CD4-positive, CD25-positive, alpha-beta regulatory T cell (primary cell): ENCODE measurements around the gene SLC27A6. TPM values are rescaled to one million over a fixed set of nuclear protein-coding genes. Genes with fewer than 3 reads are reported as not detected.

Experiments used
- ATAC-seq, 2 donors: fragments of 150-1000 bp; cut with Tn5 transposase; one replicate each; pipeline ENCODE4 v1.10.0; 2021; ENCODE audit warnings: low read depth in 2 of 2, moderate number of reproducible peaks in 2 of 2, moderate library complexity in 1 of 2
- DNase-seq, 3 donors: peaks; one replicate each; pipeline versions ENCODE4 v3.0.0 to v3.0.0-alpha.2; 2012 to 2022; ENCODE audit warnings: mixed read lengths in 1 of 3
- H3K27ac ChIP-seq: one replicate; pipeline ENCODE4 v1.7.0; 2013; ENCODE audit warnings: mild to moderate bottlenecking, low read length; ENCODE audit not compliant: insufficient read depth, poor library complexity, severe bottlenecking
- H3K27me3 ChIP-seq: one replicate; pipeline ENCODE4 v1.7.0; 2013; ENCODE audit warnings: low read length; ENCODE audit not compliant: control insufficient read depth, insufficient read depth
- H3K36me3 ChIP-seq: one replicate; pipeline ENCODE4 v1.7.0; 2013; ENCODE audit warnings: mild to moderate bottlenecking, low read length, moderate library complexity; ENCODE audit not compliant: control insufficient read depth, insufficient read depth
- H3K4me1 ChIP-seq: 2 replicates; pipeline ENCODE4 v1.7.0; 2013; ENCODE audit warnings: mild to moderate bottlenecking, low read length; ENCODE audit not compliant: insufficient read depth, control insufficient read depth, poor library complexity, severe bottlenecking
- H3K4me3 ChIP-seq: one replicate; pipeline ENCODE4 v1.7.0; 2013; ENCODE audit warnings: low read depth, mild to moderate bottlenecking, low read length, moderate library complexity
- H3K9me3 ChIP-seq, 2 experiments: 1 replicate in 1 of 2; 2 replicates in 1 of 2; pipeline ENCODE4 v1.7.0; 2013; ENCODE audit warnings: low read length in 2 of 2, mild to moderate bottlenecking in 1 of 2, moderate library complexity in 1 of 2; ENCODE audit not compliant: control insufficient read depth in 2 of 2
- H3K27ac Mint-ChIP-seq, 3 donors: one replicate each; pipeline ENCODE4 v1.8.0; 2020 to 2022; ENCODE audit warnings: mild to moderate bottlenecking in 3 of 3, mixed read lengths in 3 of 3, moderate library complexity in 2 of 3
- H3K27me3 Mint-ChIP-seq: one replicate; pipeline ENCODE4 v1.8.0; 2022; ENCODE audit warnings: mild to moderate bottlenecking, mixed read lengths
- H3K36me3 Mint-ChIP-seq: one replicate; pipeline ENCODE4 v1.8.0; 2020; ENCODE audit warnings: mixed read lengths
- H3K4me1 Mint-ChIP-seq, 4 donors: one replicate each; pipeline ENCODE4 v1.8.0; 2020 to 2022; ENCODE audit warnings: mixed read lengths in 4 of 4, mild to moderate bottlenecking in 1 of 4
- H3K4me3 Mint-ChIP-seq, 4 donors: one replicate each; pipeline ENCODE4 v1.8.0; 2020 to 2022; ENCODE audit warnings: mild to moderate bottlenecking in 4 of 4, mixed read lengths in 4 of 4, moderate library complexity in 3 of 4
- H3K9me3 Mint-ChIP-seq, 7 donors: one replicate each; pipeline ENCODE4 v1.8.0; 2020 to 2022; ENCODE audit warnings: mixed read lengths in 7 of 7, mild to moderate bottlenecking in 3 of 7, moderate library complexity in 2 of 7
- polyA plus RNA-seq, 4 donors: library from polyadenylated mRNA; unstranded; fragments of 300-500 nt; fragmentation: Illumina TruSeq; gene quantifications; one replicate each; pipeline ENCODE4 v1.2.3, GENCODE V29; 2021
- total RNA-seq: library from RNA; stranded (reverse); gene quantifications from one replicate; pipeline ENCODE4 v1.2.3, GENCODE V29; 2022

Gene SLC27A6
- total and polyA plus RNA-seq, 5 donors from 2014 or later, result not detected

- no peak overlapping the region for H3K4me3 Mint-ChIP-seq
- peaks cover 14% of the 10 kb centered on the region for H3K27me3 Mint-ChIP-seq
- Histone ChIP-seq H3K27me3 (peaks cover 3% of the 10 kb centered on the region), H3K36me3 (no peaks in the 10 kb centered on the region), H3K9me3 (no peaks in the 10 kb centered on the region), H3K4me1 (no peaks in the 10 kb centered on the region), H3K27ac (no peak overlapping the region), H3K4me3 (no peak overlapping the region)
- no peak for ATAC-seq
- H3K27ac Mint-ChIP-seq, result no peak overlapping the region
- no peaks in the 10 kb centered on the region for H3K9me3 Mint-ChIP-seq
- no peaks in the 10 kb centered on the region for H3K36me3 Mint-ChIP-seq
- H3K4me1 Mint-ChIP-seq, result no peaks in the 10 kb centered on the region
- DNase-seq, result no peak
These were observed 104.0 kb downstream of the SLC27A6 start for GRCh38 chr5:129069292-129069691.

GRCh38 chr5:129073111-129073510 lies 107.8 kb downstream of the SLC27A6 start:
- no peak overlapping the region for H3K4me3 ChIP-seq
- Mint-ChIP-seq H3K4me1 (no peaks in the 10 kb centered on the region), H3K4me3 (no peak overlapping the region), H3K27ac (no peak overlapping the region), H3K36me3 (no peaks in the 10 kb centered on the region), H3K27me3 (peaks cover 32% of the 10 kb centered on the region), H3K9me3 (peaks cover 0 to 1% (median 0%) of the 10 kb centered on the region in 7 donors)
- no peaks in the 10 kb centered on the region for H3K4me1 ChIP-seq
- no peak for ATAC-seq
- no peak for DNase-seq
- H3K27me3 ChIP-seq, result peaks cover 6% of the 10 kb centered on the region
- H3K9me3 ChIP-seq, result no peaks in the 10 kb centered on the region
- H3K27ac ChIP-seq, result no peak overlapping the region
- no peaks in the 10 kb centered on the region for H3K36me3 ChIP-seq

- DNase-seq (no peak), ATAC-seq (no peak)
- H3K4me1 Mint-ChIP-seq, result no peaks in the 10 kb centered on the region
- Histone ChIP-seq H3K4me3 (no peak overlapping the region), H3K27ac (no peak overlapping the region), H3K27me3 (peaks cover 6% of the 10 kb centered on the region), H3K36me3 (no peaks in the 10 kb centered on the region), H3K4me1 (no peaks in the 10 kb centered on the region), H3K9me3 (no peaks in the 10 kb centered on the region)
- H3K4me3 Mint-ChIP-seq, result no peak overlapping the region
- H3K36me3 Mint-ChIP-seq, result no peaks in the 10 kb centered on the region
- H3K9me3 Mint-ChIP-seq, result peaks cover 0 to 1% (median 0%) of the 10 kb centered on the region in 7 donors
- H3K27me3 Mint-ChIP-seq, result peaks cover 24% of the 10 kb centered on the region
- no peak overlapping the region for H3K27ac Mint-ChIP-seq
These were observed 109.6 kb downstream of the SLC27A6 start for GRCh38 chr5:129074903-129075302.

- ATAC-seq (no peak), DNase-seq (no peak)
- no peaks in the 10 kb centered on the region for H3K36me3 Mint-ChIP-seq
- H3K27ac ChIP-seq, result no peak overlapping the region
- H3K4me1 ChIP-seq, result no peaks in the 10 kb centered on the region
- no peaks in the 10 kb centered on the region for H3K4me1 Mint-ChIP-seq
- H3K9me3 Mint-ChIP-seq, result peaks cover 0 to 1% (median 0%) of the 10 kb centered on the region in 7 donors
- H3K27ac Mint-ChIP-seq, result no peak overlapping the region
- H3K9me3 ChIP-seq, result no peaks in the 10 kb centered on the region
- H3K27me3 ChIP-seq, result peaks cover 6% of the 10 kb centered on the region
- no peak overlapping the region for H3K4me3 ChIP-seq
- no peak overlapping the region for H3K4me3 Mint-ChIP-seq
- no peaks in the 10 kb centered on the region for H3K36me3 ChIP-seq
- peaks cover 24% of the 10 kb centered on the region for H3K27me3 Mint-ChIP-seq
These were observed 112.3 kb downstream of the SLC27A6 start for GRCh38 chr5:129077433-129078075.

- H3K27ac ChIP-seq, result no peak overlapping the region
- H3K4me1 ChIP-seq, result no peaks in the 10 kb centered on the region
- no peak overlapping the region for H3K27ac Mint-ChIP-seq
- no peaks in the 10 kb centered on the region for H3K4me1 Mint-ChIP-seq
- H3K4me3 Mint-ChIP-seq, result no peak overlapping the region
- H3K27me3 Mint-ChIP-seq, result peaks cover 19% of the 10 kb centered on the region
- no peak for ATAC-seq
- no peaks in the 10 kb centered on the region for H3K36me3 ChIP-seq
- peaks cover 6% of the 10 kb centered on the region for H3K27me3 ChIP-seq
- H3K9me3 ChIP-seq, result no peaks in the 10 kb centered on the region
- no peaks in the 10 kb centered on the region for H3K36me3 Mint-ChIP-seq
- H3K4me3 ChIP-seq, result no peak overlapping the region
- DNase-seq, result no peak
- H3K9me3 Mint-ChIP-seq, result peaks cover 0 to 1% (median 0%) of the 10 kb centered on the region in 7 donors
These were observed 113.0 kb downstream of the SLC27A6 start for GRCh38 chr5:129078247-129078646.

- no peak overlapping the region for H3K4me3 Mint-ChIP-seq
These were observed 113.4 kb downstream of the SLC27A6 start for GRCh38 chr5:129078660-129079059.

GRCh38 chr5:129079496-129079895 lies 114.2 kb downstream of the SLC27A6 start:
- ATAC-seq, result no peak
- Mint-ChIP-seq H3K4me3 (no peak overlapping the region), H3K4me1 (no peaks in the 10 kb centered on the region), H3K36me3 (no peaks in the 10 kb centered on the region), H3K9me3 (peaks cover 0 to 1% (median 0%) of the 10 kb centered on the region in 7 donors), H3K27me3 (peaks cover 25% of the 10 kb centered on the region), H3K27ac (no peak overlapping the region)
- no peaks in the 10 kb centered on the region for H3K4me1 ChIP-seq
- H3K27ac ChIP-seq, result no peak overlapping the region
- H3K36me3 ChIP-seq, result no peaks in the 10 kb centered on the region
- no peak for DNase-seq
- no peak overlapping the region for H3K4me3 ChIP-seq
- peaks cover 5% of the 10 kb centered on the region for H3K27me3 ChIP-seq
- H3K9me3 ChIP-seq, result no peaks in the 10 kb centered on the region

More at GRCh38 chr5:129078660-129079059, 113.4 kb downstream of the SLC27A6 start:
- Mint-ChIP-seq H3K27me3 (peaks cover 22% of the 10 kb centered on the region), H3K36me3 (no peaks in the 10 kb centered on the region), H3K4me1 (no peaks in the 10 kb centered on the region), H3K27ac (no peak overlapping the region), H3K9me3 (peaks cover 0 to 1% (median 0%) of the 10 kb centered on the region in 7 donors)
- no peak overlapping the region for H3K4me3 ChIP-seq
- DNase-seq, result no peak
- no peaks in the 10 kb centered on the region for H3K4me1 ChIP-seq
- peaks cover 6% of the 10 kb centered on the region for H3K27me3 ChIP-seq
- H3K9me3 ChIP-seq, result no peaks in the 10 kb centered on the region
- no peaks in the 10 kb centered on the region for H3K36me3 ChIP-seq
- ATAC-seq, result no peak
- no peak overlapping the region for H3K27ac ChIP-seq

- Histone ChIP-seq H3K36me3 (no peaks in the 10 kb centered on the region), H3K27me3 (peaks cover 7% of the 10 kb centered on the region), H3K9me3 (no peaks in the 10 kb centered on the region), H3K27ac (no peak overlapping the region), H3K4me1 (no peaks in the 10 kb centered on the region), H3K4me3 (no peak overlapping the region)
- Mint-ChIP-seq H3K4me3 (no peak overlapping the region), H3K4me1 (no peaks in the 10 kb centered on the region), H3K27me3 (peaks cover 22% of the 10 kb centered on the region), H3K9me3 (peaks cover 0 to 2% (median 0%) of the 10 kb centered on the region in 7 donors), H3K36me3 (no peaks in the 10 kb centered on the region), H3K27ac (no peak overlapping the region)
- ATAC-seq (no peak), DNase-seq (no peak)
These were observed 115.5 kb downstream of the SLC27A6 start for GRCh38 chr5:129080766-129081165.
